NCI-H2196 treated with DMSO at 0.1 percent for 48 hours (cell line): ENCODE data around the gene ASAP2.

Source experiments
- DNase-seq: peaks from one replicate; lab custom pipeline; 2025; ENCODE audit not compliant: unreplicated experiment; lab: John Stamatoyannopoulos, UW

ASAP2 gene

GRCh38 chr2:9420495-9420894 lies 213.9 kb downstream of the ASAP2 start:
- DNase-seq, result no peak

- no peak for DNase-seq
These were observed 215.9 kb downstream of the ASAP2 start for GRCh38 chr2:9422321-9423099.

GRCh38 chr2:9423100-9423921 lies 216.7 kb downstream of the ASAP2 start, which contains the start of the genes CPSF3 and ITGB1BP1:
Gene CPSF3 (plus strand): TSS chr2:9423654. CDS start chr2:9423774, 120 bp downstream.
Gene ITGB1BP1 (minus strand): TSS chr2:9423528. CDS start chr2:9418697, 4,831 bp downstream.
- DNase-seq, result peak; percentile 95

GRCh38 chr2:9423922-9424272 lies 217.3 kb downstream of the ASAP2 start:
- no peak for DNase-seq

- no peak for DNase-seq
These were observed 218.0 kb downstream of the ASAP2 start for GRCh38 chr2:9424447-9425164.

- no peak for DNase-seq
These were observed 222.5 kb downstream of the ASAP2 start for GRCh38 chr2:9428965-9429577.

GRCh38 chr2:9430316-9431293 lies 224.0 kb downstream of the ASAP2 start:
- no peak for DNase-seq

GRCh38 chr2:9434489-9434888 lies 227.9 kb downstream of the ASAP2 start:
- no peak for DNase-seq

GRCh38 chr2:9439536-9439935 lies 232.9 kb downstream of the ASAP2 start:
- DNase-seq, result no peak

GRCh38 chr2:9440058-9440727 lies 233.6 kb downstream of the ASAP2 start:
- no peak for DNase-seq

GRCh38 chr2:9441556-9441955 lies 234.9 kb downstream of the ASAP2 start:
- DNase-seq, result no peak

GRCh38 chr2:9443526-9443925 lies 236.9 kb downstream of the ASAP2 start:
- DNase-seq, result no peak

- DNase-seq, result no peak
These were observed 238.5 kb downstream of the ASAP2 start for GRCh38 chr2:9445089-9445488.

GRCh38 chr2:9451231-9451630 lies 244.6 kb downstream of the ASAP2 start:
- DNase-seq, result no peak
